ENCODE results near the gene FCN1.

DNA sequence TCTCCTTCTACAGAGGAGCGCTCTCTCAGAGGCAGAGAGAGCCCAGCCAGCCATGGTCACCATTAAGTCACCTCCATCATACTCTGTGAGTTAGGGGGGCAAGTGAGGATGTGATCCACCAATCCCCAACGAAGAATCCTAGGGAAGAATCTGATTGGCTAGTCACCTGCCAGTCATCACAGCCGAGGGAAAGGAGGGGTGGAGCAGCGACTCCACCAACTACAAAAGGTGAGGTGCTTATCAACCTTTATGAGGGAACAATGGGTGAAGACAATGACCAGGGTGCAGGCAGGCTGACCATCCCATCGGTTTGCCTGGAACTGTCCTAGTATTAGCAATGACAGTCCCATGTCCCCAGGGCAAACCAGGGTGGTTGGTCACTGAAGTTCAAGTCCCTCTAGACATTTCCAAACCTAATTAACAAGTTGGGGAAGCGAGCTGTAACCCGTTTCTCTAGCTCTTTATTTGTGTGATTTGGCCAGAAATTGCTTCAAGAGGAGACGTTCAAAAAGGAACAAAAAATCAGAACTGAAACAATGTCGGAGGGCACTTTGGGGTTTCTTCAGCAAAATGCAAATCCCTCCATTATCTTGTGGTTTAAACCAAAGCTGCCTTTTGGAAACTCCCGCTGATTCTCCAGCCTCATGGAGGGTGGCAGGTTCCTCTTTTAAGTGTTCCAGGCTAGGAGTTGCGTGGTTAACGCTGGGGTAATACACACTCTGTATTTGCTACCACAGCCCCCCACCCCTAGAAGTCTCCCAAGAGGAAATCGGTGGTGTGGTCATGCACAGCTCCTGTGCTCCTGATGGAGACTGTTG, 18.8 kb upstream of the FCN1 start:
- TF ChIP-seq CTCF (IDR thresholded peaks at IDR 0.05 in 8 of 11, conservative IDR thresholded peaks at IDR 0.05 in 3 of 11) (no peak), POLR2A (IDR thresholded peaks at IDR 0.05) (no peak), POLR2AphosphoS5 (IDR thresholded peaks at IDR 0.05) (no peak)

Measured in spleen (tissue), 7 donors.